ENCODE measurements around the gene EHMT2.
"Not testable (repeated sequence)": the region's sequence is repeated elsewhere in the genome, so short reads cannot be mapped to it uniquely, and the experiment has no call there.

Gene EHMT2

GRCh38 chr6:31861919-31862343, 35.6 kb downstream of the EHMT2 start:
- CTCF ChIA-PET, result no interaction called here
- POLR2A ChIA-PET (ENCODE audit: low non-redundant PET), result no interaction called here
- peak overlapping the region; percentile 85 for H3K27ac ChIP-seq
- no peak for TF ChIP-seq CTCF (conservative IDR thresholded peaks at IDR 0.05; ENCODE audit: low read depth)
- DNase-seq (ENCODE audit: low spot score), result no peak

GRCh38 chr6:31861150-31861549, 36.3 kb downstream of the EHMT2 start:
- ChIA-PET POLR2A (ENCODE audit: low non-redundant PET) (no interaction called here), CTCF (no interaction called here)
- DNase-seq (ENCODE audit: low spot score), result no peak
- no peak for TF ChIP-seq CTCF (conservative IDR thresholded peaks at IDR 0.05; ENCODE audit: low read depth)
- no peak overlapping the region for H3K27ac ChIP-seq

- ChIA-PET POLR2A (ENCODE audit: low non-redundant PET) (interaction anchor here (0.5 kb wide), 1 partner anchor 179 kb away, joined by 3 read pairs; the partner anchor contains the start of gene LY6G5C), CTCF (no interaction called here)
- H3K27ac ChIP-seq, result no peak overlapping the region
- no peak for DNase-seq (ENCODE audit: low spot score)
- no peak for TF ChIP-seq CTCF (conservative IDR thresholded peaks at IDR 0.05; ENCODE audit: low read depth)
Measured at GRCh38 chr6:31860349-31860748, 37.1 kb downstream of the EHMT2 start.

- no peak for DNase-seq (ENCODE audit: low spot score)
- peak overlapping the region; percentile 11; the same call in 1 of the 2 replicates for H3K27ac ChIP-seq
- no peak for TF ChIP-seq CTCF (conservative IDR thresholded peaks at IDR 0.05; ENCODE audit: low read depth)
- CTCF ChIA-PET, result no interaction called here
- POLR2A ChIA-PET (ENCODE audit: low non-redundant PET), result interaction anchor here (0.5 kb wide), 1 partner anchor 179 kb away, joined by 3 read pairs; the partner anchor contains the start of gene LY6G5C
Measured at GRCh38 chr6:31859923-31860322, 37.6 kb downstream of the EHMT2 start.

- TF ChIP-seq CTCF (conservative IDR thresholded peaks at IDR 0.05; ENCODE audit: low read depth), result no peak
- ChIA-PET CTCF (no interaction called here), POLR2A (ENCODE audit: low non-redundant PET) (no interaction called here)
Measured at GRCh38 chr6:31858707-31859106, 38.8 kb downstream of the EHMT2 start.

GRCh38 chr6:31857774-31858173, 39.7 kb downstream of the EHMT2 start:
- POLR2A ChIA-PET (ENCODE audit: low non-redundant PET); CTCF ChIA-PET; DNase-seq (ENCODE audit: low spot score): not testable (repeated sequence)
- peak overlapping the region; percentile 7; the same call in 1 of the 2 replicates for H3K27ac ChIP-seq

More at GRCh38 chr6:31858707-31859106, 38.8 kb downstream of the EHMT2 start:
- H3K27ac ChIP-seq, result peak overlapping the region; percentile 11; the same call in 1 of the 2 replicates
- DNase-seq (ENCODE audit: low spot score), result no peak

GRCh38 chr6:31851980-31852718, 45.3 kb downstream of the EHMT2 start:
- POLR2A ChIA-PET (ENCODE audit: low non-redundant PET); H3K27ac ChIP-seq; DNase-seq (ENCODE audit: low spot score): not testable (repeated sequence)
- CTCF ChIA-PET, result interaction anchor here (0.6 kb wide), 1 partner anchor 16 kb away, joined by 3 read pairs; no protein-coding TSS in a partner anchor
